ENCODE results near the gene LRRC1.
A peak's percentile ranks its signal among the peaks of the same experiment; 100 is the strongest.

LRRC1 gene

GRCh38 chr6:53896196-53896595, 101.4 kb downstream of the LRRC1 start:
- no peak for DNase-seq

- no peak for DNase-seq
Measured at GRCh38 chr6:53898026-53898795, 103.4 kb downstream of the LRRC1 start.

GRCh38 chr6:53899512-53899911, 104.7 kb downstream of the LRRC1 start:
- no peak for DNase-seq

- DNase-seq: no peak
Measured at GRCh38 chr6:53903357-53903756, 108.6 kb downstream of the LRRC1 start.

- DNase-seq: no peak
Measured at GRCh38 chr6:53906103-53906502, 111.3 kb downstream of the LRRC1 start.

- DNase-seq: no peak
Measured at GRCh38 chr6:53906842-53907241, 112.0 kb downstream of the LRRC1 start.

- no peak for DNase-seq
Measured at GRCh38 chr6:53910834-53911233, 116.0 kb downstream of the LRRC1 start.

GRCh38 chr6:53912661-53913060, 117.9 kb downstream of the LRRC1 start:
- DNase-seq: no peak

- no peak for DNase-seq
Measured at GRCh38 chr6:53913286-53913685, 118.5 kb downstream of the LRRC1 start.

GRCh38 chr6:53915026-53915691, 120.4 kb downstream of the LRRC1 start:
- no peak for DNase-seq

- no peak for DNase-seq
Measured at GRCh38 chr6:53916804-53917463, 122.1 kb downstream of the LRRC1 start.

- DNase-seq: no peak
Measured at GRCh38 chr6:53917464-53917842, 122.6 kb downstream of the LRRC1 start.

GRCh38 chr6:53918854-53919510, 124.2 kb downstream of the LRRC1 start:
- peak; percentile 46 for DNase-seq

- DNase-seq: no peak
Measured at GRCh38 chr6:53919881-53920360, 125.1 kb downstream of the LRRC1 start.

- no peak for DNase-seq
Measured at GRCh38 chr6:53920881-53921280, 126.1 kb downstream of the LRRC1 start.

- no peak for DNase-seq
Measured at GRCh38 chr6:53921639-53922038, 126.8 kb downstream of the LRRC1 start.

GRCh38 chr6:53922539-53922981, 127.8 kb downstream of the LRRC1 start:
- DNase-seq: no peak

GRCh38 chr6:53924277-53924676, 129.5 kb downstream of the LRRC1 start:
- no peak for DNase-seq

- DNase-seq: no peak
Measured at GRCh38 chr6:53924821-53925422, 130.1 kb downstream of the LRRC1 start.

GRCh38 chr6:53925891-53926290, 131.1 kb downstream of the LRRC1 start:
- DNase-seq: no peak

GRCh38 chr6:53926505-53926904, 131.7 kb downstream of the LRRC1 start:
- DNase-seq: no peak

- no peak for DNase-seq
Measured at GRCh38 chr6:53928641-53929040, 133.8 kb downstream of the LRRC1 start.
